Measurements from ENCODE around the gene GNPDA1.

The GNPDA1 gene

DNA sequence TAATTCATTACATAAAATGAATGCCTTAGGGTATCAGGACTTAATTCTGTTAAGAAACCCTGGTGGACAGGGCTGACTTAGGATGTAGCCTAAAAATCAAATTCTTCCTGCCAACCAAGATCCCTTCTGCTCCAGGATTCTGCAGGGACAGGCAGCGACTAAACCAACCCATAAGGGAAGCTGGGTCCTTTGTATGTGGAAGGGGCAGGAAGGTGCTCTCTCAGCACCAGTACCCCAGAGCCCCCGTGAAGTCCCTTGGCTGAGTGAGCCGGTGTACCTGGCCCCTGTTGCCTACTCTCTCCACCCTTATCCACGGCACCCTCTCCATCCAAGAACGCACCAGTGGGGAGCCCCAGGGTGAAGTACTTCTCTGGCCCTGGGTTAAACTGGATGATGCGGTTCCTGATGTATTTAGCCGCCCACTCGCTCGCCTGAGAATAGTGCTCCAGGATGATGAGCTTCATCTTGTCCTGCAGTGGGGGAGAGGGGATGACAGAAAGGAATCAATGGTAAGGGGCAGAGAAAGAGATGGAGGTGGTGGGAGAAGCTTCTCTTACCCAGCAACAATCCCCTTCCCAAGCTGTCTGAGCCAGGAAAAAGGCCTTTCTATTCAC is 1.1 kb downstream of the GNPDA1 start:
- TF ChIP-seq GATA3 (IDR thresholded peaks at IDR 0.05; ENCODE audit: low read depth, low read length) (no peak), GATA2 (IDR thresholded peaks at IDR 0.05; ENCODE audit: low read depth, low read length) (no peak)

DNA sequence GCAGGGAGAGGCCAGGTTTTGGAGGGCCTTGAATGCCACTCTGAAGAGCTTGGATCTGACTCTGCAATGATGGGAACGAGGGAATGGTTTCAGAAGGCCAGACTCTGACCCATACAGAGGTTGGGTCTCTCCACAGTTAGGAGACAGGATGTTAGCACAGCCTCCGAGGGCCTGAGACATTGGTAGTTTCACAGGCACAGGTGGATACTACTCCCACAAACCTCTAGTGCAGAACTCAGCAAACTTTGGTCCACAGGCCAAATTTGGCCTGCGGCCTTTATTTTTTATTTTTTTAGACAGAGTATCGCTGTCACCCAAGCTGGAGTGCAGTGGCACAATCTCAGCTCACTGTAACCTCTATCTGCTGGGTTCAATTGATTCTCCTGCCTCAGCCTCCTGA is 2.9 kb downstream of the GNPDA1 start:
- TF ChIP-seq GATA2 (IDR thresholded peaks at IDR 0.05; ENCODE audit: low read depth, low read length) = no peak
- no peak for TF ChIP-seq GATA3 (IDR thresholded peaks at IDR 0.05; ENCODE audit: low read depth, low read length)

DNA sequence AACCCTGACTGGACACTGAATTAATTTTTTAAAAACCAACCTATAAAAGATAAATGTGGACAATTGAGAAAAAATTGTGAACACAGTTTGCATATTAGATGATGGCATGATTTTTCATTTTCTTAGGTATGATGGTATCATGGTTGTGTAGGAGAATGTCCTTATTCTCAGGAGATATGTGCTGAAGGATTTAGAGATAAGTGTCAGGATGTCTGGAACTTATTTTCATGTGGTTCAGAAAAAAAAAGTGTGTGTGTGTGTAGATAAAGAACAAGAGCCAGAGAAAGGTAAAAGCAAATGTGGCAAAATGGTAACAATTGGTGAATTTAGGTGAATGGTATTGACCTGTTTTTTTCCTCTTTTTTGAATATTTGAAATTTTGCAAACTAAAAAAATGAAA is 4.0 kb downstream of the GNPDA1 start:
- TF ChIP-seq GATA2 (IDR thresholded peaks at IDR 0.05; ENCODE audit: low read depth, low read length) = no peak

- no peak for TF ChIP-seq GATA3 (IDR thresholded peaks at IDR 0.05; ENCODE audit: low read depth, low read length)
- no peak for TF ChIP-seq GATA2 (IDR thresholded peaks at IDR 0.05; ENCODE audit: low read depth, low read length)
Observed at GRCh38 chr5:142007237-142007544, 5.6 kb downstream of the GNPDA1 start.

GRCh38 chr5:142006363-142007236 is 6.2 kb downstream of the GNPDA1 start:
- no peak for TF ChIP-seq GATA2 (IDR thresholded peaks at IDR 0.05; ENCODE audit: low read depth, low read length)
- no peak for TF ChIP-seq GATA3 (IDR thresholded peaks at IDR 0.05; ENCODE audit: low read depth, low read length)

DNA sequence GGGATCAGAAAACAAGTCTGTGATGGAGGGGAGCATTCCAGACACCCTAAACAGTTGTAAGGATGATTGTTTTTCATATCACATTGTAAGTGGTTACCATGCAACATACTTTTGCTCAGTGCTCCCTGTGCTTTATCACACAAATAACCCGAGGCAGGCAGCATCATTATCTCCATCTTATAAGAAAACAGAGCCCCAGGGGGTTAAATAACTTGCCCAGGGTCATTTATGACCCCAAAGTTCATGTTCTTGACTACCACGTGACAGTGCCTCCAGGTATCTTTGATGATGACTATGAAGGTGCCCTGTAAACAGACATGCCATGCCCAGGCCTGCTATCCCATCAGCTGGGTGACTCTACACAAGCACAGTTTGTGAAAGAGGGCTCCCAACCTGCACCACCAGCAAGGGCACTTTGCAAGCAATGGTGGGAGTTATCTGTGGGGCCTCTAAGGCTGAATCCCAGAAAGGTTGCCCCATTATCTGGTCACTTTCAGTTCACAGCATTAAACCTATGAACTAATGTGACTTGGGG is 9.5 kb downstream of the GNPDA1 start:
- TF ChIP-seq GATA3 (IDR thresholded peaks at IDR 0.05; ENCODE audit: low read depth, low read length) (no peak), GATA2 (IDR thresholded peaks at IDR 0.05; ENCODE audit: low read depth, low read length) (no peak)

DNA sequence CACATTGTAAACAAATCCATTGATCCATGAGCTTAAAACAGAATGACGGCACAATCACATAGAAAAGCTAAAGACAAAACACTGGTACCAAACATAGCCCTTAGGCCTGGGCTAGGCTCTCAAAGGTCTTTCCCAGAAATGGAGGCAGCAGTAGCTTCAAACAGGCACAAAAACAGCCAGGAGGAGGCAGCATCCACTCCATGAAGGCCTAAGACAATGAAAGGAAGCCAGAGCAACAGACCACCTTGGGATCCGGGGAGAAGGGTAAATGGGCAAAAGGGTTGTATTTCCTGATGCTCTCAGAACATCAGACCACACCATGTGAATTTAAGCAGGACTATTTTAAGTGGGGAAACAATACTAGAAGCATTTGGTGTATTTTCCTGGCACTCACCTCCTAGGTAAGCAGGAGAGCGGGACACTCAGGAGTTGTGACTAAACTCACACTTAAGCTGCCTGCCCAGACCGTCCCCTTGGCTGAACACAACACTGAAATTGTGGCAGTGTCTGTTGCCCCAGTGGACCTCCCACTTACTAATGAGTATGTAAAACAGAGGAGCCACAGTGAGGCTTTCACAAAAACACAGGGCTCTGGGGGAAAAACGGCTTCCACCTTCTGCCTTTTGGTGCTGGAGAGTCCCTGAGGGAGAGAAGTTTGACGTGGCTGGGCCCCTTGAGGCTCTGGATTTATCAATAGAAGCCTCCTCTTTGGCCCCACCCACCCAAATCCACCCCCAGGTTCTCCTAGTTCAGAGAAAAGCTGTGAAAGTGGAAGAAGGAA is 11.9 kb downstream of the GNPDA1 start:
- TF ChIP-seq GATA2 (IDR thresholded peaks at IDR 0.05; ENCODE audit: low read depth, low read length) = no peak
- TF ChIP-seq GATA3 (IDR thresholded peaks at IDR 0.05; ENCODE audit: low read depth, low read length) = no peak

- TF ChIP-seq GATA3 (IDR thresholded peaks at IDR 0.05; ENCODE audit: low read depth, low read length) = no peak
- no peak for TF ChIP-seq GATA2 (IDR thresholded peaks at IDR 0.05; ENCODE audit: low read depth, low read length)
Observed at GRCh38 chr5:142000173-142000572, 12.7 kb downstream of the GNPDA1 start.

- TF ChIP-seq GATA3 (IDR thresholded peaks at IDR 0.05; ENCODE audit: low read depth, low read length) (no peak), GATA2 (IDR thresholded peaks at IDR 0.05; ENCODE audit: low read depth, low read length) (no peak)
Observed at GRCh38 chr5:141997358-141997960, 15.4 kb downstream of the GNPDA1 start.

DNA sequence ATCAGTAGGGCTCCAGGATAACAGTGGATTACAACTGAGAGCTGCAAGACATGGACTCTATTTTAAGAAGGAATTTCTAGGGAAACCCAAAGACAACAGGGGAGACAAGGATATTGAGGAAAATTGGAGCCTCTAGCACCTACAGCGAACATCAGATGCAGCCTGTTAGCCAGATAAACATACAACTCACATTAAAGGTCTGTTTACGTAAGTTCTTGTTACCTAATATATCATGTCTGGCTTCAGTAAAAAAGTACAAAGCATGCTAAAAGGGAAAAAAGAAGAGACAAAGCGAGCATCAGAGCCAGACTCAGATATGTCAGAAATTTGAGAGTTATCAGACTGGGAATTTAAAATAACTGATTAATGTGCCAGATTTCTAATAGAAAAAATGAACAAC is 17.2 kb downstream of the GNPDA1 start:
- no peak for TF ChIP-seq GATA3 (IDR thresholded peaks at IDR 0.05; ENCODE audit: low read depth, low read length)
- no peak for TF ChIP-seq GATA2 (IDR thresholded peaks at IDR 0.05; ENCODE audit: low read depth, low read length)

- TF ChIP-seq GATA2 (IDR thresholded peaks at IDR 0.05; ENCODE audit: low read depth, low read length) = no peak
Observed at GRCh38 chr5:141994511-141995136, 18.2 kb downstream of the GNPDA1 start.

DNA sequence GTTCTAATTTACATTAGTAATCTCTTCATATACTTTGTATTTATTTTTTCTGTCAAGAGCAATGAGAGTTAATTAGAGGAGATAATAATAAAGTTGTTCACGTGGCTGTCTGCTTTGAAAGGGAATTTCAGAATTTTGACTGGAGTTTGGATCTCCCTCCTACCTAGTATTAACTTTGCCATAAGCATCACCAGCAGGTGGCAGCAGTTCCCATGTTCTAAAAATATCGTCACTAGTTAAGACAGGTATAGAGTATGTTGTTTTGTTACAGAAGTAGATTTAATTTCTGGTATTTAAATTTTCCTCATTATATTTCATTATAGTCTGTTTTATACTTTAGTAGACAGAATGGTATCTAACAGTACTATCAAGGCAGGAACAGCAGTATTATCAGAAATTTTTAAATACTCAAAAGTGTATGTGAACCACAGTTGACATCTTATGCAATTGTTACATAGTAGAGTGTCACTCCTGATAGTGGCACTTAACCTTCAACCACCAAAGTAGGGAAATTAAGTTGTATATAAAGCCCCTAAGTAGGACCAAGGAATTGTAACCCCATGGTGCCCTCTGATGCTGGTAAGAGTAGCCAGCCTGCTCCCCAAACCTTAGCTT is 20.4 kb downstream of the GNPDA1 start:
- TF ChIP-seq GATA2 (IDR thresholded peaks at IDR 0.05; ENCODE audit: low read depth, low read length) (no peak), GATA3 (IDR thresholded peaks at IDR 0.05; ENCODE audit: low read depth, low read length) (no peak)

DNA sequence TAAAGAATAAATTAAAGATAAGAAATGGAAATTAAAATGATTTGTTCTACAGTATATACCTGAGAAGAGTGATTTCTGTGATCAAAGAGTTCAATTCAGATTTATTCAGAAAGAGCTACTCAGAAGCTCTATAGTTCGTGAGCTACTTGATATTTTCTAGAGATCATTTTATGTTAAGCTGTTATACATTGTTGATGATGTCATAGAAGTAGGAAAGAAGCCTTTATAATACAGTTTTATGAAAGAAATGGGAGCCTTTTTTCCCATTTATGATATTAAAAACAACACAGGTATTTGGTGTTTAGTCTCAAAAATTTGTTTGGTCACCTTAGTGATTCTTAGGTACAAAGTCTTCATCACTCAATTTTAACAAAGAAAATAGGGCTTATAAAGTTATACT is 23.1 kb downstream of the GNPDA1 start:
- TF ChIP-seq GATA3 (IDR thresholded peaks at IDR 0.05; ENCODE audit: low read depth, low read length) (no peak), GATA2 (IDR thresholded peaks at IDR 0.05; ENCODE audit: low read depth, low read length) (no peak)

Data from SH-SY5Y (cell line).